H1 (cell line): Measurements from ENCODE around the gene PRKAR2B. TPM values are rescaled to one million over a fixed set of nuclear protein-coding genes. Genes with fewer than 3 reads are reported as not detected.

Source experiments
- SP2 ChIP-seq: IDR thresholded peaks from 2 replicates; pipeline ENCODE4 v1.6.1; 2012; ENCODE audit warnings: mild to moderate bottlenecking, low read length, inconsistent platforms
- polyA plus RNA-seq, 7 experiments: library from polyadenylated mRNA; depleted of rRNA in 3 of 7; stranded (reverse) in 5 of 7; unstranded in 2 of 7; fragments of >200 nt in 5 of 7; fragments of 200-250 nt in 2 of 7; gene quantifications; 1 replicate in 5 of 7; 2 replicates in 1 of 7; 4 replicates in 1 of 7; pipeline versions ENCODE4 v1.2.1 to v1.2.3, GENCODE V29; 2011 to 2013; ENCODE audit warnings: missing spikeins in 2 of 7, mixed read lengths in 2 of 7
- total RNA-seq: library from RNA; stranded (reverse); fragmentation: NEBNext Ultra II Directional; extraction: Animal tissue kit (Norgen Biotek cat#: 25700); gene quantifications from 2 replicates; pipeline ENCODE4 v1.2.1, GENCODE V29; 2021
- TF ChIP-seq, protein P1 (sequence below): fragments of 300-600 bp; sonication (generic); IDR thresholded peaks from 2 replicates; pipeline ENCODE4 v1.7.1; 2012; ENCODE audit warnings: low read length, moderate library complexity, mild to moderate bottlenecking, inconsistent platforms; ENCODE audit not compliant: insufficient replicate concordance

PRKAR2B gene
- total and polyA plus RNA-seq, 2 of the 8 experiments (the other 6 are each of a cell fraction or from before 2014, with no cell fraction given) = 10.4 to 37.0 TPM

DNA sequence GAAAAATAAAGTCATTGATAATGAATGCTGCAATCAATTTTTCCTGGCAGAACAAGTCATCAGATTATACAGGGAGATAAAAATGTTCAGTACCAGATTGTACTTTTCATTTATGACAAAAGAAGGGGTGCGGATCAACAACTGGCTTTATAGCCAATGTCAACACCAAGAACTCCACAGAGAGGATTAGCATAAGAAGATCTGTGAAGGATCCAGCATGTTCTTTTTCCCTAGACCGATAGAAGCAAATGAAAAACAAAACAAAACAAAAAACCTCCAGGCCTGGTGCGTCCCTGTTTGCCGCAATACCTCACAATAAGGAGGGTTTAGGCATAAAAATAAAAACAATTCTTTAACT is 34.7 kb upstream of the PRKAR2B start (continued):
- TF ChIP-seq, protein P1, sequence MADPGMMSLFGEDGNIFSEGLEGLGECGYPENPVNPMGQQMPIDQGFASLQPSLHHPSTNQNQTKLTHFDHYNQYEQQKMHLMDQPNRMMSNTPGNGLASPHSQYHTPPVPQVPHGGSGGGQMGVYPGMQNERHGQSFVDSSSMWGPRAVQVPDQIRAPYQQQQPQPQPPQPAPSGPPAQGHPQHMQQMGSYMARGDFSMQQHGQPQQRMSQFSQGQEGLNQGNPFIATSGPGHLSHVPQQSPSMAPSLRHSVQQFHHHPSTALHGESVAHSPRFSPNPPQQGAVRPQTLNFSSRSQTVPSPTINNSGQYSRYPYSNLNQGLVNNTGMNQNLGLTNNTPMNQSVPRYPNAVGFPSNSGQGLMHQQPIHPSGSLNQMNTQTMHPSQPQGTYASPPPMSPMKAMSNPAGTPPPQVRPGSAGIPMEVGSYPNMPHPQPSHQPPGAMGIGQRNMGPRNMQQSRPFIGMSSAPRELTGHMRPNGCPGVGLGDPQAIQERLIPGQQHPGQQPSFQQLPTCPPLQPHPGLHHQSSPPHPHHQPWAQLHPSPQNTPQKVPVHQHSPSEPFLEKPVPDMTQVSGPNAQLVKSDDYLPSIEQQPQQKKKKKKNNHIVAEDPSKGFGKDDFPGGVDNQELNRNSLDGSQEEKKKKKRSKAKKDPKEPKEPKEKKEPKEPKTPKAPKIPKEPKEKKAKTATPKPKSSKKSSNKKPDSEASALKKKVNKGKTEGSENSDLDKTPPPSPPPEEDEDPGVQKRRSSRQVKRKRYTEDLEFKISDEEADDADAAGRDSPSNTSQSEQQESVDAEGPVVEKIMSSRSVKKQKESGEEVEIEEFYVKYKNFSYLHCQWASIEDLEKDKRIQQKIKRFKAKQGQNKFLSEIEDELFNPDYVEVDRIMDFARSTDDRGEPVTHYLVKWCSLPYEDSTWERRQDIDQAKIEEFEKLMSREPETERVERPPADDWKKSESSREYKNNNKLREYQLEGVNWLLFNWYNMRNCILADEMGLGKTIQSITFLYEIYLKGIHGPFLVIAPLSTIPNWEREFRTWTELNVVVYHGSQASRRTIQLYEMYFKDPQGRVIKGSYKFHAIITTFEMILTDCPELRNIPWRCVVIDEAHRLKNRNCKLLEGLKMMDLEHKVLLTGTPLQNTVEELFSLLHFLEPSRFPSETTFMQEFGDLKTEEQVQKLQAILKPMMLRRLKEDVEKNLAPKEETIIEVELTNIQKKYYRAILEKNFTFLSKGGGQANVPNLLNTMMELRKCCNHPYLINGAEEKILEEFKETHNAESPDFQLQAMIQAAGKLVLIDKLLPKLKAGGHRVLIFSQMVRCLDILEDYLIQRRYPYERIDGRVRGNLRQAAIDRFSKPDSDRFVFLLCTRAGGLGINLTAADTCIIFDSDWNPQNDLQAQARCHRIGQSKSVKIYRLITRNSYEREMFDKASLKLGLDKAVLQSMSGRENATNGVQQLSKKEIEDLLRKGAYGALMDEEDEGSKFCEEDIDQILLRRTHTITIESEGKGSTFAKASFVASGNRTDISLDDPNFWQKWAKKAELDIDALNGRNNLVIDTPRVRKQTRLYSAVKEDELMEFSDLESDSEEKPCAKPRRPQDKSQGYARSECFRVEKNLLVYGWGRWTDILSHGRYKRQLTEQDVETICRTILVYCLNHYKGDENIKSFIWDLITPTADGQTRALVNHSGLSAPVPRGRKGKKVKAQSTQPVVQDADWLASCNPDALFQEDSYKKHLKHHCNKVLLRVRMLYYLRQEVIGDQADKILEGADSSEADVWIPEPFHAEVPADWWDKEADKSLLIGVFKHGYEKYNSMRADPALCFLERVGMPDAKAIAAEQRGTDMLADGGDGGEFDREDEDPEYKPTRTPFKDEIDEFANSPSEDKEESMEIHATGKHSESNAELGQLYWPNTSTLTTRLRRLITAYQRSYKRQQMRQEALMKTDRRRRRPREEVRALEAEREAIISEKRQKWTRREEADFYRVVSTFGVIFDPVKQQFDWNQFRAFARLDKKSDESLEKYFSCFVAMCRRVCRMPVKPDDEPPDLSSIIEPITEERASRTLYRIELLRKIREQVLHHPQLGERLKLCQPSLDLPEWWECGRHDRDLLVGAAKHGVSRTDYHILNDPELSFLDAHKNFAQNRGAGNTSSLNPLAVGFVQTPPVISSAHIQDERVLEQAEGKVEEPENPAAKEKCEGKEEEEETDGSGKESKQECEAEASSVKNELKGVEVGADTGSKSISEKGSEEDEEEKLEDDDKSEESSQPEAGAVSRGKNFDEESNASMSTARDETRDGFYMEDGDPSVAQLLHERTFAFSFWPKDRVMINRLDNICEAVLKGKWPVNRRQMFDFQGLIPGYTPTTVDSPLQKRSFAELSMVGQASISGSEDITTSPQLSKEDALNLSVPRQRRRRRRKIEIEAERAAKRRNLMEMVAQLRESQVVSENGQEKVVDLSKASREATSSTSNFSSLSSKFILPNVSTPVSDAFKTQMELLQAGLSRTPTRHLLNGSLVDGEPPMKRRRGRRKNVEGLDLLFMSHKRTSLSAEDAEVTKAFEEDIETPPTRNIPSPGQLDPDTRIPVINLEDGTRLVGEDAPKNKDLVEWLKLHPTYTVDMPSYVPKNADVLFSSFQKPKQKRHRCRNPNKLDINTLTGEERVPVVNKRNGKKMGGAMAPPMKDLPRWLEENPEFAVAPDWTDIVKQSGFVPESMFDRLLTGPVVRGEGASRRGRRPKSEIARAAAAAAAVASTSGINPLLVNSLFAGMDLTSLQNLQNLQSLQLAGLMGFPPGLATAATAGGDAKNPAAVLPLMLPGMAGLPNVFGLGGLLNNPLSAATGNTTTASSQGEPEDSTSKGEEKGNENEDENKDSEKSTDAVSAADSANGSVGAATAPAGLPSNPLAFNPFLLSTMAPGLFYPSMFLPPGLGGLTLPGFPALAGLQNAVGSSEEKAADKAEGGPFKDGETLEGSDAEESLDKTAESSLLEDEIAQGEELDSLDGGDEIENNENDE = no peak
- TF ChIP-seq SP2 = no peak
